HG02884 (cell line): ENCODE data around the gene GAREM1.

Source experiments
- ATAC-seq: cut with Tn5 transposase; IDR thresholded peaks from one replicate; pipeline ENCODE4 v1.9.1; 2021; ENCODE audit warnings: mild to moderate bottlenecking, moderate library complexity; ENCODE audit not compliant: unreplicated experiment

Gene GAREM1

GRCh38 chr18:32459361-32460101 lies 11.2 kb downstream of the GAREM1 start:
- ATAC-seq = no peak

- no peak for ATAC-seq
Measured at GRCh38 chr18:32455361-32455760, 15.3 kb downstream of the GAREM1 start.

- ATAC-seq = no peak
Measured at GRCh38 chr18:32454593-32454992, 16.1 kb downstream of the GAREM1 start.

GRCh38 chr18:32450874-32451273 lies 19.8 kb downstream of the GAREM1 start:
- no peak for ATAC-seq

- no peak for ATAC-seq
Measured at GRCh38 chr18:32450026-32450691, 20.5 kb downstream of the GAREM1 start.

- ATAC-seq = no peak
Measured at GRCh38 chr18:32446780-32447179, 23.9 kb downstream of the GAREM1 start.

GRCh38 chr18:32445846-32446245 lies 24.8 kb downstream of the GAREM1 start:
- ATAC-seq = no peak

- no peak for ATAC-seq
Measured at GRCh38 chr18:32443706-32444215, 26.9 kb downstream of the GAREM1 start.

- ATAC-seq = no peak
Measured at GRCh38 chr18:32443033-32443705, 27.5 kb downstream of the GAREM1 start.

GRCh38 chr18:32442575-32442974 lies 28.1 kb downstream of the GAREM1 start:
- no peak for ATAC-seq

GRCh38 chr18:32441533-32441932 lies 29.1 kb downstream of the GAREM1 start:
- no peak for ATAC-seq

- no peak for ATAC-seq
Measured at GRCh38 chr18:32440518-32440917, 30.2 kb downstream of the GAREM1 start.

GRCh38 chr18:32439802-32440201 lies 30.9 kb downstream of the GAREM1 start:
- ATAC-seq = no peak

- no peak for ATAC-seq
Measured at GRCh38 chr18:32439241-32439640, 31.4 kb downstream of the GAREM1 start.

- no peak for ATAC-seq
Measured at GRCh38 chr18:32438173-32438572, 32.5 kb downstream of the GAREM1 start.

- ATAC-seq = no peak
Measured at GRCh38 chr18:32437100-32437834, 33.4 kb downstream of the GAREM1 start.

GRCh38 chr18:32435631-32436500 lies 34.8 kb downstream of the GAREM1 start:
- ATAC-seq = no peak

- ATAC-seq = no peak
Measured at GRCh38 chr18:32431753-32432152, 38.9 kb downstream of the GAREM1 start.

- ATAC-seq = no peak
Measured at GRCh38 chr18:32429402-32429801, 41.3 kb downstream of the GAREM1 start.
